Coronary artery (tissue), 2 donors: Measurements from ENCODE around the gene ACP1.

Experiments used
- DNase-seq: peaks from one replicate; pipeline ENCODE4 v3.0.0-alpha.2; 2017; ENCODE audit warnings: low spot score
- H3K27ac ChIP-seq, 2 donors: fragments of 200-600 bp; sonication (generic); one replicate each; pipeline ENCODE4 v1.5.1; 2016 to 2019
- H3K4me3 ChIP-seq: fragments of 200-600 bp; sonication (generic); 2 replicates; pipeline ENCODE4 v1.5.1; 2016; ENCODE audit warnings: mild to moderate bottlenecking, moderate library complexity
- CTCF ChIP-seq: fragments of 200-600 bp; sonication (generic); IDR thresholded peaks from one replicate; pipeline ENCODE4 v1.5.1; 2019; ENCODE audit warnings: antibody characterized with exemption

ACP1 gene

GRCh38 chr2:271917-272316, 7.2 kb downstream of the ACP1 start:
- DNase-seq, result no peak
- H3K27ac ChIP-seq, result no peak overlapping the region
- no peak overlapping the region for H3K4me3 ChIP-seq
- no peak for TF ChIP-seq CTCF

- Histone ChIP-seq H3K4me3 (no peak overlapping the region), H3K27ac (no peak overlapping the region)
- TF ChIP-seq CTCF, result no peak
- no peak for DNase-seq
Observed at GRCh38 chr2:273333-273732, 8.6 kb downstream of the ACP1 start.

- Histone ChIP-seq H3K4me3 (no peak overlapping the region), H3K27ac (no peak overlapping the region)
- no peak for DNase-seq
- TF ChIP-seq CTCF, result no peak
Observed at GRCh38 chr2:274503-274902, 9.8 kb downstream of the ACP1 start.

- no peak overlapping the region for H3K4me3 ChIP-seq
- H3K27ac ChIP-seq, result no peak overlapping the region
- no peak for DNase-seq
- TF ChIP-seq CTCF, result no peak
Observed at GRCh38 chr2:275466-275865, 10.7 kb downstream of the ACP1 start.

- no peak for DNase-seq
- H3K4me3 ChIP-seq, result no peak overlapping the region
- no peak for TF ChIP-seq CTCF
- H3K27ac ChIP-seq, result no peak overlapping the region
Observed at GRCh38 chr2:278312-278926, 13.7 kb downstream of the ACP1 start.

GRCh38 chr2:278927-279320, 14.2 kb downstream of the ACP1 start:
- H3K4me3 ChIP-seq, result no peak overlapping the region
- H3K27ac ChIP-seq, result no peak overlapping the region
- no peak for TF ChIP-seq CTCF
- no peak for DNase-seq

- no peak overlapping the region for H3K27ac ChIP-seq
- H3K4me3 ChIP-seq, result no peak overlapping the region
- DNase-seq, result no peak
- no peak for TF ChIP-seq CTCF
Observed at GRCh38 chr2:279366-279765, 14.6 kb downstream of the ACP1 start.
